HG02870 (cell line): ENCODE results near the gene EHBP1.

Experiments used
- ATAC-seq: cut with Tn5 transposase; IDR thresholded peaks from one replicate; pipeline ENCODE4 v1.9.1; 2021; ENCODE audit warnings: mild to moderate bottlenecking, moderate library complexity; ENCODE audit not compliant: unreplicated experiment

The EHBP1 gene

GRCh38 chr2:62939735-62940491, 234.4 kb downstream of the EHBP1 start:
- no peak for ATAC-seq

GRCh38 chr2:62940697-62941096, 235.2 kb downstream of the EHBP1 start:
- no peak for ATAC-seq

GRCh38 chr2:62941413-62941812, 235.9 kb downstream of the EHBP1 start:
- no peak for ATAC-seq

- no peak for ATAC-seq
Measured at GRCh38 chr2:62944362-62944761, 238.8 kb downstream of the EHBP1 start.

- ATAC-seq: no peak
Measured at GRCh38 chr2:62947403-62947802, 241.9 kb downstream of the EHBP1 start.

GRCh38 chr2:62956651-62957050, 251.1 kb downstream of the EHBP1 start:
- no peak for ATAC-seq

- no peak for ATAC-seq
Measured at GRCh38 chr2:62958206-62958605, 252.7 kb downstream of the EHBP1 start.

- ATAC-seq: no peak
Measured at GRCh38 chr2:62964050-62964449, 258.5 kb downstream of the EHBP1 start.

- no peak for ATAC-seq
Measured at GRCh38 chr2:62964671-62965070, 259.2 kb downstream of the EHBP1 start.

- ATAC-seq: no peak
Measured at GRCh38 chr2:62966991-62967390, 261.5 kb downstream of the EHBP1 start.

- ATAC-seq: no peak
Measured at GRCh38 chr2:62968168-62968567, 262.7 kb downstream of the EHBP1 start.

- no peak for ATAC-seq
Measured at GRCh38 chr2:62968668-62969067, 263.2 kb downstream of the EHBP1 start.

GRCh38 chr2:62971936-62972335, 266.4 kb downstream of the EHBP1 start:
- ATAC-seq: no peak

- ATAC-seq: no peak
Measured at GRCh38 chr2:62972601-62973000, 267.1 kb downstream of the EHBP1 start.

GRCh38 chr2:62974999-62975398, 269.5 kb downstream of the EHBP1 start:
- ATAC-seq: no peak

GRCh38 chr2:62991605-62992004, 286.1 kb downstream of the EHBP1 start:
- no peak for ATAC-seq

- ATAC-seq: no peak
Measured at GRCh38 chr2:62992561-62992960, 287.0 kb downstream of the EHBP1 start.

- no peak for ATAC-seq
Measured at GRCh38 chr2:62994206-62994605, 288.7 kb downstream of the EHBP1 start.

- no peak for ATAC-seq
Measured at GRCh38 chr2:62996534-62997186, 291.1 kb downstream of the EHBP1 start.

- no peak for ATAC-seq
Measured at GRCh38 chr2:62998949-62999348, 293.4 kb downstream of the EHBP1 start.

GRCh38 chr2:62999905-63000304, 294.4 kb downstream of the EHBP1 start:
- no peak for ATAC-seq

GRCh38 chr2:63000801-63001200, 295.3 kb downstream of the EHBP1 start:
- ATAC-seq: no peak

GRCh38 chr2:63001576-63001975, 296.1 kb downstream of the EHBP1 start:
- no peak for ATAC-seq
